GM04503 (cell line): ENCODE measurements around the gene FRMD4A.

Source experiments
- DNase-seq: peaks from one replicate; pipeline ENCODE4 v3.0.0-alpha.2; 2012; ENCODE audit warnings: low read depth

Gene FRMD4A

DNA sequence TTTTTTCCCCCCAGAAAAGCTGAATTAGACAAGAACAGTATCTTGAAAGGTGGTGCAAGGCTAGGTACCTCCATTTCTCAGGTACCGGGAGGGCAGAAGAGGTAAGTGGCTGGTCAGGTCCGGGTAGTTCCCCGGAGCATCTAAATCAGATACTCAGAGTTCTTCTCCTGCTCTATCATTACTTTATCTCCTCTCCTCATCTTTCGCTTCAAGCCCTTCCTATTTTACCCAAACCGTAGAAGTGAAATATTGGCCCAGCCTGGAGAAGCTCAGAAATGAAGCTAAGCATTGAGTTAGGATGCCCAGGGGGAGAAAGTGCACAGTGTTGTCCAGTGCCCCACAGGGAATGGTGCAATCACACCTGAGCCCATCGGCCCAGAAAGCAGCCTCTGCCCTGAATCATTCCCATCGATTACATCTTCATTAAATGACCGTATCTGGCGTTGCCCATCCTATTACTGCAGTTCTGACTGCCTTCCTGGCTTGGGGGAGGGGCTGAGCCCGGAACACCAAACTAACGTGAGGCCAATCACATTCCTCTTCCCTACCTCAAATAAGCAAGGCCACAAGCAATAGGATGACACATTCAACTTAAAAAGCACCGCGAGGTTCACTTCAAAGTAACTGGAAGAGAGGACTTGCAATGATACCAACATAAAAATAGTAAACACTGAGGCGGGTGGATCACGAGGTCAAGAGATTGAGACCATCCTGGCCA, 627.5 kb downstream of the FRMD4A start:
- no peak for DNase-seq

DNA sequence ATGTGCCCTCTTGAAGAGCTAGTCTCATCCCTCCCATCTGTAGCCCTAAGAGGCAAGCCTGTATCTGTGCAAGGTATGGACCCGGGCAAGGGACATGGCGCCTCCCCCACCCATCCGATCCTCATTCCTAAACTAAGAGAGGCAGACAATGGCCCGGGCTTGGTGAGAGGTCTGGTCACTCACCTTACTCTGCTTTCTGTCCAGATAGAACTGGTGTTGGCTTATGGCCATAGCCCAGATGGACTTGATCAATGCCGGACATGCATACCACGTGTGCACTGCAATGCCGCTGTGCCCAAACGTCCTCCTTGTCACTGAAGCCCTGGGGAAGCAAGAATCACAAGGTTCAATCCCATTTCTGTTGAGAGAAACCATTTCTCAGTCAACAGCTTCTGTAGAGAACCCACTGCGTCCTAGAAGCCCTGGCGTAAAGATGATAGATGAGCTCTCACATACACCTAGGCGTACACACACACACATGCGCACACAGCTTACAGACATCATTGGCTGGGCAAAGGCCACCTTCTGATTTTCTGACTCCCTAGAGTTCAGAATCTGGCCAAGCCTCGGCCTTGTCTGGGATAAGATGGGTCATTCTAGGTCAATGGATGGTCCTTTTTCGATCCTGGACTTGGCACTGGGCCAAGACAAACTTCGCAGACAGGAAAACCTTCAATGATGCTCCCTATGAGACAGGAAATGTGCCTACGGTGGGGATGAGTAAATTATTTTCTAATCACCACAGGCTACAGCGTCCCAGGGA, 629.4 kb downstream of the FRMD4A start:
- DNase-seq = no peak

DNA sequence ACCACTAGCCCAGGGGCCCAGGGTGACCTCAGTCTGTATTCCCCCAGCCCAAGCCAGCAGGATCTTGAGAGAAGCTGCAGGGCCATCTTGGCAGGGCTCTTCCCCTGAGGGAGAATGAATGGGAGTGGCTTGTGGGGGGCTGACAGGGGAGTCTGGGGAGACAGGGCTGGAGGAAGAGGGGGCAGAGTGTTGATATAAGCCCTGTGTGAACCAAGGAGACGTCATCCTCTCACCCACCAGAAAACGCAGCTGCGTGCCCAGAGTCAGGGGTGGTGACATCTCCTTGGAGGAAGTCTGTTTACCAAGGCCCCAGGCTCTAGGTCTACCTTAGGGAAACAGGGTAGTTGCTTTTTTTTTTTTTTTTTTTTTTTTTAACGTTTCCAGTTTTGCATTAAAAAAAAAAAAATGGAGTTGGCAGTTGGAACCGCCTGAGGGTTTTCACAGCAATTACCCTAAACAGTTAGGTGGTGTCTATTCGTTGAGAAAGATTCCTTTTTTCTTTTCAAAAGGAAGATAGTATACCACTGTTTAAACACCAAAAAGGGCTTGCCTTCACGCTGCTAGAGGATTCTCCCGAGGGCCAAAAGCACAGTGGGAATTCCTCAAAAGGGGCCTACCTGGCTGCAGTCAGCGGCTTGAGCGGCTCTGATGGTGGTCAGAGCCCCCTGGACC, 630.1 kb downstream of the FRMD4A start:
- DNase-seq = no peak

DNA sequence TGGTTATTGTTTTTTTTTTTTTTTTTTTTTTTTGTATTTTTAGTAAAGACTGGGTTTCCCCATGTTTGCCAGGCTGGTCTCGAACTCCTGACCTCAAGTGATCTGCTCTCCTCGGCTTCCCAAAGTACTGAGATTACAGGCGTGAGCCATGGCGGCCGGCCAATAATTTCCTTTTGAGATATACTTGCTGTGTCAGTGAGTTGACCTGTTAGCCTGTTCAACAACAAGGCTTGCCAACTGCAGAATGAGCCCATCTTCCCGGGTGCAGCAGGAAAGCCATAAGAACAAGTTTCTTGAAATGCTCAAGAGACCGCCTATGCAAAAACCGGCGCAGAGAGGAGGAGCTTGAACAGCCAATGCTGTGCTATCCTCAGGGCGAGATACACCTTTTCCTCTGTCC, 631.5 kb downstream of the FRMD4A start:
- DNase-seq = no peak

DNA sequence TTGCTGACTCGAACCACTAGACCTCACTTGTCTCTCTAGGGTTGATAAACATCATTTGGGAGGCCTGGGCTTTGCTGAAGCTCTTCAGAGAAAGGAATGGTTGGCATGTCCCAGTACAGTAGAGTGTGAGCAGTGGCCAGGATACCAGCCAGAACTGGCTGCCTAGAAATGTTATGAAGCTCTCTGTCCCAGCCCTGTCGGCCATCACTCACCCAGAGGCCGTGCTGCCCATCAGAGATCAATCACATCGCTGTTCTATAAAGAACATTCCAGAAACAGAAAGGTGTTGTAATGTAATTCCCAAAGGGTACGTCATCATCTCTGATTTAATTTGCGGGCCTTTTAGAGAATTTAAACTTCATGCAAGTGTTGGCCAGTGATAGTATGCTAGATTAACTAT, 632.5 kb downstream of the FRMD4A start:
- DNase-seq = no peak

DNA sequence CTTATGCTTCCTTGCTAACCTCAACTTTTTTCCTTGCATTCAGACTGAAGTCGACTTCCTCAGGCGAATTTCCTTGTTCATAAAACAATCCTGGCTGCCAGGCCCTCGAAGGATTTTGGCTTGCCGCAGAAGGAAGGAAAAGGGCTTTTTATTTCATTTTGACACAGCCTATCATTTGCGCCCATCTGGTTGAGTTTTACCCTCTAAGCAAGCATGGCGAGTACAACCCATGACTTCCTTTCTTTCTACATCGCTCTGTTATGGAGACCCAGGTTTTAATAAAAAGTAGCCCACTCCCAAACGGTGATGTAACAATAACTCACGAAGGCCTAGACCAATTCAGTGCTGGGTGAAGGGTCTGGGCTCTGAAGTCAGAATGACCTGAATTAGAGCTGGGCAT, 634.7 kb downstream of the FRMD4A start:
- DNase-seq = no peak

- DNase-seq = no peak
Measured at GRCh38 chr10:13695588-13695987, 635.1 kb downstream of the FRMD4A start.

DNA sequence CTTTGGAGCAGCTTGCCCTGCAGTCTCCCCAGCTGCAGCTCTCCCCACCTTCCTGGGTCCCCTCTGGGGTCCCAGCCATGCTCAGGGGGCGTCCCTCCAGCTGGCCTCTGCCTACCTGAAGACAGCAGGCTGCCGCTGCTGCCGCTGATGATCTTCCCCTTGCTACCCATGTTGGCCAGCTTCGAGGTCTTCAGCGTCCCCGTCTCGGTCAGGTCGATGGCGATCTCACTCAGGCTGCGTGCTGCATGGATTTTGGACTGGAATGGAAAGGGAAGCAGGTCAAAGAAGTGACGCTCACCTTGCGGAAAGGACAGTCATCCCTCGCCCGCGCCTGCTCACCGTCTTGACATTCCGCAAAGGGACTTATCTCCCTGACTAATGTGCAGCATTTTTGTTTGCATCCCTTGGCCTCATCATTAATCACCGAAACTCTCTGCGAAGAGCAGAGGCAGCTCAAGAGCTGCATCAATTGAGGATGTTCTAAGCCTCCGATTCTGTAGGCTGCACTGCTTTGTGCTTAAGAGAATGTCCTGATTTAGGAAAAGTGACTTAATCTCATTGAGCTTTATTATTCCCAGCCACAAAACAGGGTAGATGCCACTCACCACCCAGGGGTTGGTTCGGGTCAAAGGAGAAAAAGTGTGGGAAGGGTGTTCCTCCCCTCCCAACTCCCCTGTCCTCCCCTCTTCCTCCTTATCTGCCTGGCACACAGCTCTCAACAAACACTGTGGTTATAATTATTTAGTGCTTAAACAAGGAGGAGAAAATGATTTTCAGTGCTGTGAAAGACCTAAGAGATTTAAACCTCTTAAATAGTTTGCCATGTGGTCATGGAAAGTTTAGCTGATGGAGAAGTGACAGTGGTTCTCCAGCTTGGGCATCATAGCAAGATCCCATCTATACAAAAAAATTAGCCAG, 636.7 kb downstream of the FRMD4A start:
- DNase-seq = no peak

GRCh38 chr10:13690281-13690825, 640.4 kb downstream of the FRMD4A start:
- DNase-seq = no peak

- DNase-seq = no peak
Measured at GRCh38 chr10:13686331-13686752, 644.4 kb downstream of the FRMD4A start.

DNA sequence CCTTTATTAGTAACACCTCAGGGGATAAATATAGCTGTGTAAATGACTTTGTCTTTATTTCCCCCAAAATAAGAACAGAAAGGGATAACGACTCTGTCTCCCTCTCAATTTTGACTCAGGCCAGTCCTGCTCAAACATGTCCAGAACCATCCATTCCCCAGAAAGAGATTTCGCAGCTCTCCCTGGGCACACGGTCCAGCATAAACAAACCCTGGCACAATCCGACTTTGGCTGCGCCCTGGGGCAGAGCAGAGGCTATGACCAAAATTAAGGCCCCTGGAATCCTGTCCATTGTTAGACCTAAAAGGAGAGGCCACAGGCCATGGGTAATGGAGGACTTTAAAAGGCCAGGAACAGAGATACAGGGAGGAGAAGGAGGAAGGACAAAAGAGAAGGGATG, 644.8 kb downstream of the FRMD4A start:
- no peak for DNase-seq

GRCh38 chr10:13684806-13685482, 645.8 kb downstream of the FRMD4A start:
- peak; percentile 15 for DNase-seq

DNA sequence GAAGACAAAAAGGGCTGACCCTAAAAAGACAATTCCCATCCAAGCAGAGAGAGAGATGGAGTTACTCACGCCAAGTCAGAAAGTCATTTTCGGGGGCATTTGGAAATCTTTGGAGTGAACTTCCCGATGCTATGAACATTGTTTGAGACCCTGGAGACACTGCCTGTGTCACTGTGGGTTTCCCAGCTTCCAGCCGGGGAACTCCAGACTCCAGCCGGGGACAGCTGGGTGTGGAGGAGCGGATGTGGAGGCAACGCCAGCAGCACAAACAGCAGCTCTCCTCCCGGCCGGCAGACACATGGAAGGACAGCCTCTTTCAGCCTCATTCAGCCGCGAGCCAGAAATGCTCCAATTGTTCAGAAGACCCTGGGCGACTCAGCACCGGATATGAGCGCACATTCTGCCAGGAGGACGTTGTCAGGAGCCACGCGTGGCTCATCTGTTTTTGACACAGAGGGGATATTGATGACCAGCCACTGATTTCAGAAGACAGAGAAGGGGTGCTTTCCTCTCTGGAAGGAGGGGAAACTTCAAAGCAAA, 646.4 kb downstream of the FRMD4A start:
- peak; percentile 21 for DNase-seq

DNA sequence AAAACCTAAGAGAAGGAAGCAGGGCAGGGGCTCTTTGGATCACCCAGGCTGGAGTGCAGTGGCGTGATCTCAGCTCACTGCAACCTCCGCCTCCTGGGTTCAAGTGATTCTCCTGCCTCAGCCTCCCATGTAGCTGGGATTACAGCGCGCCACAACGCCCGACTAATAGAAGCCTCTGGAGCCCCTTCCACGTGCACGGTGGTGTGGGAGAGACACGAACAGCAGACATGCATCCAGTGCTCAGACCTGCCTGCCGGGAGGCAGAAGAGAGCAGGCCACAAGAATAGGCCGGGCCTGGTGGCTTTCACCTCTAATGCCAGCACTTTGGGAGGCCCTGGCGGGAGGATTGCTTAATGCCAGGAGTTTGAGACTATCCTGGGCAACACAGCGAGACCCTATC, 647.7 kb downstream of the FRMD4A start:
- DNase-seq = no peak

DNA sequence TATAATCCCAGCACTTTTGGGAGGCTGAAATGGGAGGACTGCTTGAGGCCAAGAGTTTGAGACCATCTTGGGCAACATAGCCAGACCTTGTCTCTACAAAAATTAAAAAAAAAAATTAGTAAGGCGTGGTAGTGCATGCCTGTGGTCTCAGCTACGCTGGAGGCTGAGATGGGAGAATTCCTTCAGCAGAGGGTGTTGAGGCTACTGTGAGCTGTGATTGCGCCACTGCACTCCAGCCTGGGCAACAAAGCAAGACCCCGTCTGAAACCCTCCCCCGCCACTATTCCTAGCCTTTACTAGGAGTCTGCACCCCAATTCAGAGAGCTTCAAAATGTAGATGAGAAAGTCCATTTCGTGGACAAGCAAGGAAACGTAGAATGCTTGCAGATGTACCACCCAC, 648.8 kb downstream of the FRMD4A start:
- DNase-seq = no peak

- no peak for DNase-seq
Measured at GRCh38 chr10:13681528-13681927, 649.2 kb downstream of the FRMD4A start.

- DNase-seq = no peak
Measured at GRCh38 chr10:13681095-13681494, 649.6 kb downstream of the FRMD4A start.

DNA sequence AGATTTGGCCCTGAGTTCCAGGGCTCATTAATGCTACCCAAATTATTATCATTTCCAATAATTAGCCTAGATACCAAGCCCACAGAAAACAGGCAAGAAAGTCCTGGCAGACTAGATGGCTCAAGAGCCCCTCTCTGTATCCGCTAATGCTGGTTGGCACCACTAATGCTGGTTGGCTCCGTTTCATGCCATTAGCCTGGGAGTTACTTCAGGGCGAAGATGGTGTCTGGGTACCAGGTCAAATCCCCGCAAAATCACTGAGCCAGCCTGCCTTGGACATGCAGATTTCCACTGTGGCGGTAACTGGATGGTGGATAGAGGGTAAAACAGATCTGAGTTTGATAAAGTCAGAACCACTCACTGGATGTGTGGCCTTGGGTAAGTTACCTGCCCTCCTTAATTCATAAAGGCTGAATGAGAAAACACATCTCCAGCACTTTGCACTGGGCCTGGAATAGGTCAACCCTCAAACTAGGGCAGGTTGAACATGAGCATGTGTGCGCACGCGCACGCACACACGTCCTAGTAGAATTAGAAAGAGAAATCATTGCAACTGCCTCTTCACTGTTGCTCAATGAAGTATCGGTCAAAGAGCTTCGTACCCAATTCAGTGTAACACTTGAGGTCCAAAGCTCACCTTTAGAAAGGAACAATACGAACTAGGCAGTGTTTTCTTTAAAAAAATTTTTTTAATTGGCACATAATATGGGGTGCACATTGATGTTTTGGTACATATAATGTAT, 652.5 kb downstream of the FRMD4A start:
- DNase-seq = no peak

- no peak for DNase-seq
Measured at GRCh38 chr10:13674645-13675588, 655.8 kb downstream of the FRMD4A start.
